ENCODE data around the gene COLEC11.

Gene COLEC11

DNA sequence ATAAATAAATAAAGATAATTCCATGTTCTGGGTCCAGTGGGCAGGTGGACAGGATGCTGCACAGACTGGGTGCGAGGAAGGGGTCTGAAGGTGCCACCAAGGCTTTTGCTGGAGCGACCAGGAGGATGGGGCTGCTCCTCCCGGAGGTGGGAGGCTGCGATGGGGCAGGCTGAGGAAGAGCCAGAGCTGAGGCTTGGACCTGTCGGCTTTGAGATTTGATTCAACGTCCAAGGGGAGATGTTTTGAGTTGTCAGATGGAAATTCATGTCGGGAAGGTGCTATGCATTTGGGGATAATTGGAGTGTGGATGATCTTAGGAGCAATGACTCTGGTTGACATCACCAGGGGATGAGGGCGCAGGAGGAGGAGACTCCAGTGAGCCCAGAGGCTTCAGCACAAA, 74.7 kb downstream of the COLEC11 start:
- no peak overlapping the region for H4K91ac ChIP-seq (ENCODE audit: low read length)
- H3K27me3 ChIP-seq (ENCODE audit: control insufficient read depth in 1 of 2, insufficient read depth in 1 of 2, low read length in 2 of 2), result peaks cover 0 to 23% of the 10 kb centered on the region in 2 experiments
- WGBS, result 82% methylated on average over 8 of the region's 8 CpGs
- no peak overlapping the region for H3K4ac ChIP-seq (ENCODE audit: low read depth in 1 of 2, low read length in 2 of 2)
- no peaks in the 10 kb centered on the region for H3K79me1 ChIP-seq (replicated peaks; ENCODE audit: low read length, poor library complexity, severe bottlenecking)
- H3K23ac ChIP-seq (ENCODE audit: low read length in 2 of 2), result no peak overlapping the region
- H3K18ac ChIP-seq (ENCODE audit: low read depth in 1 of 2, low read length in 2 of 2), result no peak overlapping the region
- no peak overlapping the region for H2BK12ac ChIP-seq (ENCODE audit: low read length in 2 of 2)
- no peak overlapping the region for H2AK5ac ChIP-seq (ENCODE audit: low read length, severe bottlenecking)
- no peaks in the 10 kb centered on the region for H3K36me3 ChIP-seq (ENCODE audit: control insufficient read depth in 1 of 2, insufficient read depth in 2 of 2, low read depth in 1 of 2, low read length in 2 of 2)
- no peak overlapping the region for H3K4me3 ChIP-seq (ENCODE audit: insufficient read depth in 1 of 2, low read depth in 1 of 2, low read length in 2 of 2)
- H3K4me1 ChIP-seq (ENCODE audit: control insufficient read depth, insufficient read depth, low read depth, low read length), result no peaks in the 10 kb centered on the region
- no peak for DNase-seq
- H3K27ac ChIP-seq (ENCODE audit: low read length, poor library complexity, severe bottlenecking), result no peak overlapping the region
- no peak overlapping the region for H3K4me2 ChIP-seq (ENCODE audit: low read length, poor library complexity, severe bottlenecking)
- H3K9me3 ChIP-seq (ENCODE audit: control insufficient read depth, low read length), result no peaks in the 10 kb centered on the region
- peak overlapping the region in 1 of 2 experiments; percentile 60 for H3K14ac ChIP-seq (ENCODE audit: low read length in 2 of 2)
- no peak overlapping the region for H2BK120ac ChIP-seq (ENCODE audit: low read depth, low read length)
- H2BK15ac ChIP-seq (ENCODE audit: low read depth, poor library complexity, severe bottlenecking), result no peak overlapping the region
- no peak overlapping the region for H2BK5ac ChIP-seq (ENCODE audit: low read depth, low read length, poor library complexity, severe bottlenecking)
- no peak overlapping the region for H4K8ac ChIP-seq (ENCODE audit: low read length)
- no peak overlapping the region for H3K9ac ChIP-seq (ENCODE audit: low read length)
- H2AFZ ChIP-seq (ENCODE audit: low read depth, low read length), result no peak overlapping the region

DNA sequence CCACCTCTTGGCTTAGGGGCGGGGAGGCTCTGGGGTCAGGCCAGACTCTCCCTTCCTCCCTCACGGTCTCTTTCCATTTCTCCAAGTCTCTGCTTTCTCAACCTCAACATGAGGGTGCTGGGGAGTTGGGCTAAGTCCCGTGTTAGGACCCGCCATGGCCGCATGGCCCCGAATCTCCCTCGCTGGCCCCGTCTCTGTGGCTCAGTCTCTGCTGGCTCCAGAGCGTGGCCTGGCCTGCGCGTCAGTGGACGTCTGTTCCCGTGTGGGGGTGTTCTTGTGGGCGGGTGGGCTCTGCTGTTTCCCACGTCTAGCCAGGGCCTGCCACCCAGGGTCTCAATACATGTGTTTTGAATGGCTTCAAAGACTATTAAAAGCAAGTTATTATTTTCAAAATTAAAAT, 75.5 kb downstream of the COLEC11 start:
- 86% methylated on average over 13 of the region's 15 CpGs for WGBS
- no peak overlapping the region for H2AK5ac ChIP-seq (ENCODE audit: low read length, severe bottlenecking)
- no peak overlapping the region for H2BK120ac ChIP-seq (ENCODE audit: low read depth, low read length)
- no peak overlapping the region for H3K18ac ChIP-seq (ENCODE audit: low read depth in 1 of 2, low read length in 2 of 2)
- no peaks in the 10 kb centered on the region for H3K9me3 ChIP-seq (ENCODE audit: control insufficient read depth, low read length)
- no peak overlapping the region for H3K4me2 ChIP-seq (ENCODE audit: low read length, poor library complexity, severe bottlenecking)
- H4K91ac ChIP-seq (ENCODE audit: low read length), result no peak overlapping the region
- no peak overlapping the region for H2BK15ac ChIP-seq (ENCODE audit: low read depth, poor library complexity, severe bottlenecking)
- no peak overlapping the region for H3K4ac ChIP-seq (ENCODE audit: low read depth in 1 of 2, low read length in 2 of 2)
- H3K9ac ChIP-seq (ENCODE audit: low read length), result no peak overlapping the region
- DNase-seq, result no peak
- H2AFZ ChIP-seq (ENCODE audit: low read depth, low read length), result no peak overlapping the region
- no peak overlapping the region for H3K14ac ChIP-seq (ENCODE audit: low read length in 2 of 2)
- peaks cover 0 to 26% of the 10 kb centered on the region in 2 experiments for H3K27me3 ChIP-seq (ENCODE audit: control insufficient read depth in 1 of 2, insufficient read depth in 1 of 2, low read length in 2 of 2)
- H2BK5ac ChIP-seq (ENCODE audit: low read depth, low read length, poor library complexity, severe bottlenecking), result no peak overlapping the region
- H4K8ac ChIP-seq (ENCODE audit: low read length), result no peak overlapping the region
- no peak overlapping the region for H2BK12ac ChIP-seq (ENCODE audit: low read length in 2 of 2)
- H3K4me1 ChIP-seq (ENCODE audit: control insufficient read depth, insufficient read depth, low read depth, low read length), result no peaks in the 10 kb centered on the region
- no peaks in the 10 kb centered on the region for H3K36me3 ChIP-seq (ENCODE audit: control insufficient read depth in 1 of 2, insufficient read depth in 2 of 2, low read depth in 1 of 2, low read length in 2 of 2)
- H3K27ac ChIP-seq (ENCODE audit: low read length, poor library complexity, severe bottlenecking), result no peak overlapping the region
- H3K79me1 ChIP-seq (replicated peaks; ENCODE audit: low read length, poor library complexity, severe bottlenecking), result no peaks in the 10 kb centered on the region
- H3K4me3 ChIP-seq (ENCODE audit: insufficient read depth in 1 of 2, low read depth in 1 of 2, low read length in 2 of 2), result peak overlapping the region in 1 of 2 experiments; percentile 22
- H3K23ac ChIP-seq (ENCODE audit: low read length in 2 of 2), result no peak overlapping the region

DNA sequence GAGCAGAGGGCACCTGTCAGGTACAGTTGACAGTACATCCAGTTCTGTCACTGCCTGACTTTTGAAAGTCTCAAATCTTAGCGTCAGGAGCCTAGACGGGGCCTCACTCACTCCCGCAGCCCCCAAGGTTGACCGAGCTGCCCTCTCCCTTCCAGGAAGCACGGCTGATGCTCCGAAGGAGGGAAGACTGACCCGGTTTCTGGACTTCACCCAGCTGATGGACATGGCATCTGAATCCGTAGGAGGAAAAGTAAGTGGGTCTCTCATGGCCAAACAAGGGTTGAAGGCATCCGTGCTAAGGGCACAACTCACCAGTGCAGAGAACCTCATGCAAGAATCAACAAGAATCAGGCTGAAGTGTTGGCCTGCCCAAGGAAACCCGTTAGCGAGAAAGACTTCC, 76.0 kb downstream of the COLEC11 start:
- Histone ChIP-seq H2AFZ (ENCODE audit: low read depth, low read length) (no peak overlapping the region), H2BK15ac (ENCODE audit: low read depth, poor library complexity, severe bottlenecking) (no peak overlapping the region), H3K79me1 (replicated peaks; ENCODE audit: low read length, poor library complexity, severe bottlenecking) (no peaks in the 10 kb centered on the region), H2BK120ac (ENCODE audit: low read depth, low read length) (no peak overlapping the region), H3K9me3 (ENCODE audit: control insufficient read depth, low read length) (no peaks in the 10 kb centered on the region), H3K4me1 (ENCODE audit: control insufficient read depth, insufficient read depth, low read depth, low read length) (no peaks in the 10 kb centered on the region), H4K91ac (ENCODE audit: low read length) (no peak overlapping the region), H3K36me3 (ENCODE audit: control insufficient read depth in 1 of 2, insufficient read depth in 2 of 2, low read depth in 1 of 2, low read length in 2 of 2) (no peaks in the 10 kb centered on the region), H3K4me2 (ENCODE audit: low read length, poor library complexity, severe bottlenecking) (no peak overlapping the region), H2AK5ac (ENCODE audit: low read length, severe bottlenecking) (no peak overlapping the region), H3K27ac (ENCODE audit: low read length, poor library complexity, severe bottlenecking) (no peak overlapping the region), H3K27me3 (ENCODE audit: control insufficient read depth in 1 of 2, insufficient read depth in 1 of 2, low read length in 2 of 2) (peaks cover 0 to 23% of the 10 kb centered on the region in 2 experiments), H3K23ac (ENCODE audit: low read length in 2 of 2) (no peak overlapping the region), H3K14ac (ENCODE audit: low read length in 2 of 2) (no peak overlapping the region), H4K8ac (ENCODE audit: low read length) (no peak overlapping the region), H2BK12ac (ENCODE audit: low read length in 2 of 2) (no peak overlapping the region), H3K4ac (ENCODE audit: low read depth in 1 of 2, low read length in 2 of 2) (no peak overlapping the region), H3K4me3 (ENCODE audit: insufficient read depth in 1 of 2, low read depth in 1 of 2, low read length in 2 of 2) (no peak overlapping the region), H3K9ac (ENCODE audit: low read length) (no peak overlapping the region), H2BK5ac (ENCODE audit: low read depth, low read length, poor library complexity, severe bottlenecking) (no peak overlapping the region), H3K18ac (ENCODE audit: low read depth in 1 of 2, low read length in 2 of 2) (no peak overlapping the region)
- DNase-seq, result no peak
- WGBS, result 84% methylated on average over 11 of the region's 11 CpGs

DNA sequence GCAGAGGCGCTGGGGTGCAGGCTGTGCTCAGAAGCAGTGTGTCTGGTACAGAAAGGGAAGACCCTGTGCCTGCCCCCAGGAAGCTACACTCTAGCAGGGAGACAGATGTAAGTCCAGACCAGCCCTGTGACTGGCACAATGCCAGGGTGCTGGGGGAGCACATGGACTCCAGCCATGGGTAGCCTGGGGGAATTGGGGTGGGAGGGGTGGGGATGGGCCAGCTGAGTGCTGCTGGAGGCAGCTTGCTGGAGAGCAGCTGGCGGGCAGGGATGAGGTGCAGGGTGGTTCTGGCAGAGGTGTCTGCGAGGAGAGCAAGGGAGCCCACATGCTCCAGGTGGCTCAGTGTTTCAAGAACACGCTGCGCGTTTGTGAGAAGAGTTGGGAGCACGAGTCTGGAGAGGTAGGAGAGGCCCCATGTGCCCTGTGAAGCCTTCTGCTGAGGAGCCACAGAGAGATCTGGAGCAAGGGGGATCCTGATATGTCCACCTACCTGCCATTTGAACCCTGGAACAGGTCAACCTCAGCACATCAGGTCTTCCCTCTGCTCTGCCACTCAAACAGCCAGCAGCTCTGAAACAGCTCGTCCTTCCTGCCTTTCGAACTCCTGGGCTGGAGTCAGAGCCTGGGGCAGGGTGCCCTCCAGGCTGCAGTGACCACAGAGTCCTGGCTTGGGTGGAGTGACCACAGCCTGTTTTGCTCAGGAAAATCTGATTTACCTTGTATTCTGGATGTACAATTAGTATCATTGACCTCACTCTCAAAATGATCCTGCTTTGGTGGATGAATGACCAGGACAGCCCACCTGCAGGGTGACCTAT, 78.2 kb downstream of the COLEC11 start:
- 72% methylated on average over 9 of the region's 9 CpGs for WGBS

More for the DNA sequence above, 78.2 kb downstream of the COLEC11 start:
- no peaks in the 10 kb centered on the region for H3K4me1 ChIP-seq (ENCODE audit: control insufficient read depth, insufficient read depth, low read depth, low read length)
- no peak overlapping the region for H3K4ac ChIP-seq (ENCODE audit: low read depth in 1 of 2, low read length in 2 of 2)
- no peak for DNase-seq
- H4K8ac ChIP-seq (ENCODE audit: low read length), result no peak overlapping the region
- H3K18ac ChIP-seq (ENCODE audit: low read depth in 1 of 2, low read length in 2 of 2), result no peak overlapping the region
- H2BK5ac ChIP-seq (ENCODE audit: low read depth, low read length, poor library complexity, severe bottlenecking), result no peak overlapping the region
- H2BK12ac ChIP-seq (ENCODE audit: low read length in 2 of 2), result no peak overlapping the region
- H3K27me3 ChIP-seq (ENCODE audit: control insufficient read depth in 1 of 2, insufficient read depth in 1 of 2, low read length in 2 of 2), result peaks cover 0 to 19% of the 10 kb centered on the region in 2 experiments
- H2BK120ac ChIP-seq (ENCODE audit: low read depth, low read length), result no peak overlapping the region
- no peak overlapping the region for H3K4me2 ChIP-seq (ENCODE audit: low read length, poor library complexity, severe bottlenecking)
- H2AK5ac ChIP-seq (ENCODE audit: low read length, severe bottlenecking), result no peak overlapping the region
- peak overlapping the region in 1 of 2 experiments; percentile 22 for H3K14ac ChIP-seq (ENCODE audit: low read length in 2 of 2)
- no peak overlapping the region for H4K91ac ChIP-seq (ENCODE audit: low read length)
- H2BK15ac ChIP-seq (ENCODE audit: low read depth, poor library complexity, severe bottlenecking), result no peak overlapping the region
- no peak overlapping the region for H3K27ac ChIP-seq (ENCODE audit: low read length, poor library complexity, severe bottlenecking)
- no peak overlapping the region for H2AFZ ChIP-seq (ENCODE audit: low read depth, low read length)
- no peak overlapping the region for H3K9ac ChIP-seq (ENCODE audit: low read length)
- no peaks in the 10 kb centered on the region for H3K9me3 ChIP-seq (ENCODE audit: control insufficient read depth, low read length)
- H3K4me3 ChIP-seq (ENCODE audit: insufficient read depth in 1 of 2, low read depth in 1 of 2, low read length in 2 of 2), result no peak overlapping the region
- H3K79me1 ChIP-seq (replicated peaks; ENCODE audit: low read length, poor library complexity, severe bottlenecking), result no peaks in the 10 kb centered on the region
- H3K23ac ChIP-seq (ENCODE audit: low read length in 2 of 2), result no peak overlapping the region
- H3K36me3 ChIP-seq (ENCODE audit: control insufficient read depth in 1 of 2, insufficient read depth in 2 of 2, low read depth in 1 of 2, low read length in 2 of 2), result no peaks in the 10 kb centered on the region
